ENCODE results near the gene ANO5.

ANO5 gene

GRCh38 chr11:22192642-22193347 is at the start of gene ANO5:
Gene ANO5, plus strand, starts transcription at chr11:22193085. Its CDS starts 408 bp downstream, at chr11:22193493.
- Histone ChIP-seq H3K4me1 (ENCODE audit: control insufficient read depth, low read length) (no peaks in the 10 kb centered on the region), H4K20me1 (ENCODE audit: control insufficient read depth, insufficient read depth, low read depth, low read length) (no peaks in the 10 kb centered on the region), H3K79me2 (ENCODE audit: control insufficient read depth, low read length) (no peaks in the 10 kb centered on the region), H3K27ac (ENCODE audit: low read depth, low read length) (no peak within 1 kb of the TSS), H3F3A (ENCODE audit: control insufficient read depth, insufficient read depth) (no peaks in the 10 kb centered on the region), H3K4me3 (ENCODE audit: low read length) (no peak within 1 kb of the TSS), H3K9me3 (ENCODE audit: control insufficient read depth, insufficient read depth, low read length) (no peaks in the 10 kb centered on the region), H3K36me3 (ENCODE audit: control insufficient read depth, low read length) (no peaks in the 10 kb centered on the region), H3K27me3 (ENCODE audit: control insufficient read depth, low read length) (no peaks in the 10 kb centered on the region), H3K4me2 (ENCODE audit: low read length) (no peak within 1 kb of the TSS), H3K9me2 (replicated peaks; ENCODE audit: control insufficient read depth, low read length) (no peaks in the 10 kb centered on the region)
- no peak for TF ChIP-seq CTCF (IDR thresholded peaks at IDR 0.05; ENCODE audit: low read depth, low read length, poor library complexity, severe bottlenecking)
- no peak for TF ChIP-seq EZH2phosphoT487 (IDR thresholded peaks at IDR 0.05; ENCODE audit: borderline replicate concordance, low read length)

DNA sequence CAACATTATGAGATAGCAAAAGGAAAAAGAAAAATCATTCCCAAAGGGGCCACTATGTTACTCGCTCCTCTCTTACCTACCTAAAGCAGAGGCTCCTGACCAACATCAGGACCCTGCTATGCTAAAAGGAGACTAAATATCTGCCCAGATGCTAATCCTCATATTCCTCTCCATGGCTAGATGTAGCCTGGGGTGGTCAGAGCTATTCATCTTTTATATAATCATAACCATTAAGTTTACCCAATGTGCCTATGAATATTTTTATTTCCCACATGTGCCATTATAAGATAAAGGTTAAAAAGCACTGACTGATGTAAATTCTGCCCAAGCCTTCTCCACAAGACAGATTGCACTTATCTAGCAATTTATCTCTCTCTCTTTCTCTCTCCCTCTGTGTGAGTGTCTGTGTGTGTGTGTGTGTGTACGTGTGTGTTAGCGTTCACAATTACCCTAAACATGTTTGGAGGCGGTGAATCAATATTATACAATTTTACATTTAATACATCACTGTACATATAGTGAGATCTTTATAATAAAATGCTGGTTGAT is 41.2 kb upstream of the ANO5 start:
- H3K4me3 ChIP-seq (ENCODE audit: low read length) = no peak overlapping the region
- no peaks in the 10 kb centered on the region for H3K36me3 ChIP-seq (ENCODE audit: control insufficient read depth, low read length)
- no peak overlapping the region for H3K4me2 ChIP-seq (ENCODE audit: low read length)
- H4K20me1 ChIP-seq (ENCODE audit: control insufficient read depth, insufficient read depth, low read depth, low read length) = no peaks in the 10 kb centered on the region
- TF ChIP-seq EZH2phosphoT487 (IDR thresholded peaks at IDR 0.05; ENCODE audit: borderline replicate concordance, low read length) (no peak), CTCF (IDR thresholded peaks at IDR 0.05; ENCODE audit: low read depth, low read length, poor library complexity, severe bottlenecking) (no peak)
- H3F3A ChIP-seq (ENCODE audit: control insufficient read depth, insufficient read depth) = no peaks in the 10 kb centered on the region
- no peaks in the 10 kb centered on the region for H3K9me3 ChIP-seq (ENCODE audit: control insufficient read depth, insufficient read depth, low read length)
- H3K9me2 ChIP-seq (replicated peaks; ENCODE audit: control insufficient read depth, low read length) = no peaks in the 10 kb centered on the region
- H3K4me1 ChIP-seq (ENCODE audit: control insufficient read depth, low read length) = no peaks in the 10 kb centered on the region
- no peaks in the 10 kb centered on the region for H3K79me2 ChIP-seq (ENCODE audit: control insufficient read depth, low read length)
- no peak overlapping the region for H3K27ac ChIP-seq (ENCODE audit: low read depth, low read length)
- H3K27me3 ChIP-seq (ENCODE audit: control insufficient read depth, low read length) = no peaks in the 10 kb centered on the region

GRCh38 chr11:22157531-22157930 is 35.4 kb upstream of the ANO5 start:
- no peak for TF ChIP-seq EZH2phosphoT487 (IDR thresholded peaks at IDR 0.05; ENCODE audit: borderline replicate concordance, low read length)
- TF ChIP-seq CTCF (IDR thresholded peaks at IDR 0.05; ENCODE audit: low read depth, low read length, poor library complexity, severe bottlenecking) = no peak

More at GRCh38 chr11:22157531-22157930, 35.4 kb upstream of the ANO5 start:
- no peaks in the 10 kb centered on the region for H3K4me1 ChIP-seq (ENCODE audit: control insufficient read depth, low read length)
- no peaks in the 10 kb centered on the region for H3K9me2 ChIP-seq (replicated peaks; ENCODE audit: control insufficient read depth, low read length)
- no peak overlapping the region for H3K4me3 ChIP-seq (ENCODE audit: low read length)
- no peaks in the 10 kb centered on the region for H3K27me3 ChIP-seq (ENCODE audit: control insufficient read depth, low read length)
- no peaks in the 10 kb centered on the region for H3K9me3 ChIP-seq (ENCODE audit: control insufficient read depth, insufficient read depth, low read length)
- no peak overlapping the region for H3K27ac ChIP-seq (ENCODE audit: low read depth, low read length)
- H4K20me1 ChIP-seq (ENCODE audit: control insufficient read depth, insufficient read depth, low read depth, low read length) = no peaks in the 10 kb centered on the region
- no peaks in the 10 kb centered on the region for H3K79me2 ChIP-seq (ENCODE audit: control insufficient read depth, low read length)
- H3F3A ChIP-seq (ENCODE audit: control insufficient read depth, insufficient read depth) = no peaks in the 10 kb centered on the region
- no peaks in the 10 kb centered on the region for H3K36me3 ChIP-seq (ENCODE audit: control insufficient read depth, low read length)
- H3K4me2 ChIP-seq (ENCODE audit: low read length) = no peak overlapping the region

Measured in DOHH2 (cell line).